Heart right ventricle (tissue), 16 donors: ENCODE measurements around the gene TRIP6. TPM values are rescaled to one million over a fixed set of nuclear protein-coding genes. Genes with fewer than 3 reads are reported as not detected.

Experiments
- ATAC-seq, 8 donors: fragments of 200-7000 bp; cut with Tn5 transposase; one replicate each; pipeline ENCODE4 v1.9.1; 2020; ENCODE audit warnings: mild to moderate bottlenecking in 8 of 8, moderate library complexity in 8 of 8, moderate number of reproducible peaks in 1 of 8
- DNase-seq, 2 donors: peaks; one replicate each; pipeline ENCODE4 v3.0.0-alpha.2; 2020
- H3K27ac ChIP-seq, 10 donors: fragments of 200-600 bp; sonication (generic) in 2 of 10; one replicate each; pipeline versions ENCODE4 v1.5.0 to v1.8.0; 2020 to 2022; ENCODE audit warnings: mild to moderate bottlenecking in 3 of 10
- H3K27me3 ChIP-seq, 7 donors: fragments of 200-600 bp; one replicate each; pipeline ENCODE4 v1.8.0; 2021 to 2022; ENCODE audit warnings: mild to moderate bottlenecking in 2 of 7
- H3K36me3 ChIP-seq, 9 donors: fragments of 200-600 bp; sonication (generic) in 1 of 9; one replicate each; pipeline versions ENCODE4 v1.5.0 to v1.8.0; 2020 to 2022; ENCODE audit warnings: mild to moderate bottlenecking in 2 of 9
- H3K4me1 ChIP-seq, 9 donors: fragments of 200-600 bp; sonication (generic) in 1 of 9; one replicate each; pipeline versions ENCODE4 v1.5.0 to v1.8.0; 2020 to 2022; ENCODE audit warnings: mild to moderate bottlenecking in 4 of 9
- H3K4me3 ChIP-seq, 10 donors: fragments of 200-600 bp; sonication (generic) in 2 of 10; one replicate each; pipeline versions ENCODE4 v1.5.0 to v1.8.0; 2020 to 2022; ENCODE audit warnings: mild to moderate bottlenecking in 7 of 10, moderate library complexity in 2 of 10
- H3K9me3 ChIP-seq, 11 donors: fragments of 200-600 bp in 10 of 11; sonication (generic) in 2 of 11; one replicate each; pipeline versions ENCODE4 v1.5.0 to v1.8.0; 2013 to 2022; ENCODE audit warnings: mild to moderate bottlenecking in 2 of 11, control low read depth in 1 of 11, moderate library complexity in 1 of 11
- intact Hi-C, 10 donors: fragments of 100-400 bp; cut with DNase I; formaldehyde crosslinking; loops; one replicate each; pipeline versions ENCODE4 v1.11.1 to v1.14.2; 2022
- microRNA-seq, 2 donors: library from miRNA; unstranded; fragments of <30 nt; microRNA quantifications; one replicate each; pipeline ENCODE4 v1.2.0, GENCODE V29; 2021
- polyA plus RNA-seq, 2 donors: library from polyadenylated mRNA; stranded (reverse); fragments of 200-250 nt; gene quantifications; one replicate each; pipeline ENCODE4 v1.2.3, GENCODE V29; 2013
- total RNA-seq, 10 donors: library from RNA; stranded (reverse); fragmentation: NEBNext Ultra II Directional in 3 of 10; extraction: Animal tissue kit (Norgen Biotek cat#: 25700) in 3 of 10; gene quantifications; one replicate each; pipeline versions ENCODE4 v1.2.1 to v1.2.4, GENCODE V29; 2021 to 2023
- TF ChIP-seq, protein P1 (sequence below), 9 donors: fragments of 200-600 bp; sonication (generic) in 2 of 9; IDR thresholded peaks; one replicate each; pipeline versions ENCODE4 v1.5.0 to v1.8.0; 2021 to 2022; ENCODE audit warnings: antibody characterized with exemption in 9 of 9, mild to moderate bottlenecking in 5 of 9, moderate library complexity in 1 of 9
- donor health status: Arrhythmogenic right ventricular cardiomyopathy.
- donor health status: ischemic (EF 13 %, LVEDD 7.1; RV severe dilation, severe dysfunction).
- donor health status: healthy with polysubstance abuse.
- donor health status: DM: no; HTN: yes; CAD: no.
- donor health status: DM: no; HTN: no; CAD: no.
- donor health status: ischemic (EF 25% LVEDD 6.9; RV normal size, moderate dysfunction).
- donor health status: ischemic (EF 25% LVEDD 5.7; RV mildly dilated, moderate dysfunction).
- donor health status: healthy.
- donor health status: DM: yes; HTN: yes; CAD: no.
- donor health status: Ischemic cardiomyopathy.
- donor health status: ischemic (EF 35%, LVEDD 5.7; RV mildly dilated, moderate dysfunction).
- donor health status: nonischemic (EF 11% LVEDD 7.7; RV severe dilation, severe dysfunction).
- donor health status: DM: yes; HTN: yes; CAD: no.
- donor health status: PGD.
- donor health status: ischemic (EF 29% LVEDD 5.4; RV normal size, mild dysfunction).
- donor health status: nonischemic (EF 23%, LVEDD 6.1; RV moderate dilation, normal function).

TRIP6 gene
- total and polyA plus RNA-seq, 12 donors = 13.0 to 26.3 (median 17.7) TPM

DNA sequence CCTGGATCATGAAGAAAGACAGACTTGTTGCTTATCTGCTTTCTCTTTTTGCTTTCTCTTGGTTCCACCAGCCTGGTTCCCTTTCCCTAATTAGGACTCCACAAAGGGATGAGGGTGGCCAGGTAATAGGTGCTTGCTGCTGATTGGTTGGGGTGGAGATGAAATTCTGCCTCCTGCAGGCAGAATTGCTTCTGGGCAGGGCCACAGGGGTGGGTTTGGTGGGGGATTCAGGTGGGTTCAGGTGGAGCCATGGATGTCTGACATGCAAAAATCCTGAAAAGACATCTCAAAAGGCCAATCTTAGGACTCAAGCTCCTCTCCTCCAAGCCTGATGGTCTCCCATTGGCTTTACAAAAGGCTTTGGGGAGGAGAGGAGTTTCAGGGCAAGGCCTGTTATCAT, 53.9 kb downstream of the TRIP6 start:
- Histone ChIP-seq H3K36me3 (no peaks in the 10 kb centered on the region), H3K27me3 (peaks cover 0 to 18% (median 9%) of the 10 kb centered on the region in 7 donors), H3K27ac (no peak overlapping the region), H3K9me3 (no peaks in the 10 kb centered on the region), H3K4me1 (peaks cover 0 to 4% (median 0%) of the 10 kb centered on the region in 9 donors), H3K4me3 (no peak overlapping the region)
- DNase-seq = no peak
- intact Hi-C loops = no loop called here
- ATAC-seq = no peak
- TF ChIP-seq, protein P1, sequence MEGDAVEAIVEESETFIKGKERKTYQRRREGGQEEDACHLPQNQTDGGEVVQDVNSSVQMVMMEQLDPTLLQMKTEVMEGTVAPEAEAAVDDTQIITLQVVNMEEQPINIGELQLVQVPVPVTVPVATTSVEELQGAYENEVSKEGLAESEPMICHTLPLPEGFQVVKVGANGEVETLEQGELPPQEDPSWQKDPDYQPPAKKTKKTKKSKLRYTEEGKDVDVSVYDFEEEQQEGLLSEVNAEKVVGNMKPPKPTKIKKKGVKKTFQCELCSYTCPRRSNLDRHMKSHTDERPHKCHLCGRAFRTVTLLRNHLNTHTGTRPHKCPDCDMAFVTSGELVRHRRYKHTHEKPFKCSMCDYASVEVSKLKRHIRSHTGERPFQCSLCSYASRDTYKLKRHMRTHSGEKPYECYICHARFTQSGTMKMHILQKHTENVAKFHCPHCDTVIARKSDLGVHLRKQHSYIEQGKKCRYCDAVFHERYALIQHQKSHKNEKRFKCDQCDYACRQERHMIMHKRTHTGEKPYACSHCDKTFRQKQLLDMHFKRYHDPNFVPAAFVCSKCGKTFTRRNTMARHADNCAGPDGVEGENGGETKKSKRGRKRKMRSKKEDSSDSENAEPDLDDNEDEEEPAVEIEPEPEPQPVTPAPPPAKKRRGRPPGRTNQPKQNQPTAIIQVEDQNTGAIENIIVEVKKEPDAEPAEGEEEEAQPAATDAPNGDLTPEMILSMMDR (IDR thresholded peaks at IDR 0.05) = no peak

Small RNAs within 50 kb of the gene (microRNA-seq; reads per million reads assigned to microRNA genes)
- 0 to 0.60 reads per million in 2 donors for gene MIR6875

Other genes with a start within 250 kb of the TRIP6 start
- under 1 TPM in 3 of 10 donors, not detected in 7; 0.20 to 0.57 (median 0.49) TPM for gene TFR2, start 225.8 kb upstream of the TRIP6 start, total RNA-seq
- under 1 TPM; 0.29 to 0.58 TPM for gene TFR2, start 225.8 kb upstream of the TRIP6 start, polyA plus RNA-seq
- not detected for gene ACTL6B, start 210.9 kb upstream of the TRIP6 start, total RNA-seq
- not detected for gene ACTL6B, start 210.9 kb upstream of the TRIP6 start, polyA plus RNA-seq
- gene GNB2, start 193.6 kb upstream of the TRIP6 start, total RNA-seq = 100 to 1,000 TPM in 7 of 10 donors, 10 to 100 TPM in 3; 91.6 to 150 (median 106) TPM
- gene GNB2, start 193.6 kb upstream of the TRIP6 start, polyA plus RNA-seq = 100 to 1,000 TPM in 1 of 2 donors, 10 to 100 TPM in 1; 32.8 to 227 TPM
- 10 to 100 TPM; 20.5 to 33.9 (median 24.2) TPM for gene GIGYF1, start 173.1 kb upstream of the TRIP6 start, total RNA-seq
- 10 to 100 TPM in 1 of 2 donors, 1 to 10 TPM in 1; 9.4 to 47.3 TPM for gene GIGYF1, start 173.1 kb upstream of the TRIP6 start, polyA plus RNA-seq
- 10 to 100 TPM; 23.2 to 34.9 (median 25.3) TPM for gene POP7, start 161.3 kb upstream of the TRIP6 start, total RNA-seq
- gene POP7, start 161.3 kb upstream of the TRIP6 start, polyA plus RNA-seq = 10 to 100 TPM; 35.5 to 71.5 TPM
- gene EPO, start 146.9 kb upstream of the TRIP6 start, total RNA-seq = under 1 TPM in 1 of 10 donors, not detected in 9; 0.23 TPM
- gene EPO, start 146.9 kb upstream of the TRIP6 start, polyA plus RNA-seq = not detected
- gene ZAN, start 133.8 kb upstream of the TRIP6 start, total RNA-seq = not detected
- gene ZAN, start 133.8 kb upstream of the TRIP6 start, polyA plus RNA-seq = not detected
- gene EPHB4, start 39.9 kb upstream of the TRIP6 start, total RNA-seq = 10 to 100 TPM; 13.8 to 41.6 (median 21.0) TPM
- gene EPHB4, start 39.9 kb upstream of the TRIP6 start, polyA plus RNA-seq = 10 to 100 TPM; 14.4 to 27.6 TPM
- 10 to 100 TPM in 1 of 10 donors, 1 to 10 TPM in 9; 4.8 to 15.7 (median 6.9) TPM for gene SLC12A9, start 14.7 kb upstream of the TRIP6 start, total RNA-seq
- gene SLC12A9, start 14.7 kb upstream of the TRIP6 start, polyA plus RNA-seq = 10 to 100 TPM; 10.2 to 14.0 TPM
- 10 to 100 TPM; 38.4 to 69.5 (median 49.6) TPM for gene SRRT, start 7.7 kb downstream of the TRIP6 start, total RNA-seq
- 10 to 100 TPM; 47.6 to 67.6 TPM for gene SRRT, start 7.7 kb downstream of the TRIP6 start, polyA plus RNA-seq
- 1 to 10 TPM in 9 of 10 donors, under 1 TPM in 1; 0.99 to 3.3 (median 1.7) TPM for gene UFSP1, start 22.3 kb downstream of the TRIP6 start, total RNA-seq
- gene UFSP1, start 22.3 kb downstream of the TRIP6 start, polyA plus RNA-seq = 1 to 10 TPM; 3.1 to 3.4 TPM
- 1 to 10 TPM in 2 of 10 donors, under 1 TPM in 8; 0.27 to 1.1 (median 0.71) TPM for gene ACHE, start 28.5 kb downstream of the TRIP6 start, total RNA-seq
- under 1 TPM; 0.80 to 0.94 TPM for gene ACHE, start 28.5 kb downstream of the TRIP6 start, polyA plus RNA-seq
- gene MUC3A, start 82.1 kb downstream of the TRIP6 start, total RNA-seq = 1 to 10 TPM in 2 of 10 donors, under 1 TPM in 8; 0.23 to 1.1 (median 0.75) TPM
- 1 to 10 TPM in 1 of 2 donors, under 1 TPM in 1; 0.36 to 3.5 TPM for gene MUC3A, start 82.1 kb downstream of the TRIP6 start, polyA plus RNA-seq
- not detected for gene MUC12, start 102.2 kb downstream of the TRIP6 start, total RNA-seq
- under 1 TPM in 1 of 2 donors, not detected in 1; 0.49 TPM for gene MUC12, start 102.2 kb downstream of the TRIP6 start, polyA plus RNA-seq
- gene MUC17, start 152.7 kb downstream of the TRIP6 start, total RNA-seq = not detected
- gene MUC17, start 152.7 kb downstream of the TRIP6 start, polyA plus RNA-seq = not detected
- 10 to 100 TPM; 12.8 to 28.4 (median 16.7) TPM for gene TRIM56, start 218.1 kb downstream of the TRIP6 start, total RNA-seq
- gene TRIM56, start 218.1 kb downstream of the TRIP6 start, polyA plus RNA-seq = 10 to 100 TPM in 1 of 2 donors, 1 to 10 TPM in 1; 5.8 to 12.9 TPM